Measurements from ENCODE around the gene TRIM72. TPM values are rescaled to one million over a fixed set of nuclear protein-coding genes. Genes with fewer than 3 reads are reported as not detected.

TRIM72 gene
- polyA plus RNA-seq, 1 donor (not counting 4 experiments of a cell fraction or from before 2014, with no cell fraction given) = not detected

DNA sequence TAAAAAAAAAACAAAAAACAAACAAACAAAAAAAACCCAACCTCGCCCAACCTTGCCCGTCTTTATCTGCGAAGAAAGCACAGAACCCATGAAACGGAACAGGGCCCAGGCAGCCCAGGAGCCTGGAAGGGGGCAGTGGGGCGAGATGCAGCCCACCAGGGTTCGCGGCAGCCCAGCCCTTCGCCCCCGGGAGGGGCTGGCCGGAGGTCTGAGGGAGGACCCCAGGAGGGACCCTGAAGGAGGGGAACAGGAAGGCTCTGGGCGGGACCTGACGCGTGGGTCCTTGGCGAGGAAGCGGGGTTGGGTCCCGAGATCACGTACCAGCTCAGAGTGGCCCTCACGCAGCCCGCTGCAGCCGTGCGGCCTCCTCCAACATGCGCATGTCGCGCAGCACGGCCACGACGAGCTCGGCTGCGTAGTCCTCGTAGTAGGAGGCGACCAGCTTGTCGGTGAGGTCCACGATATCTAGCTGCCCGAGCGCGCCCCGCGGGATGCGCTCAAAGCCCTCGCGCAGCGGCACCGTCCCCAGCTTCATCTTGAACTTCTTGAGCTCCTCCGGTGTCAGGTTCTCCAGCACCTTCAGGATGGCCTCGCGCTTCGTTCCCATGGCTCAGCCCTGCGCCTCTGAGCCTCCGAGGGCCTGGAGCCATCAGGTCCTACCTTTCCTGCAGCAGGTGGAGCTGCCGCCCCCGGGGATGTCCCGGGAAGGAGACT, 2.7 kb downstream of the TRIM72 start, which contains the start of gene PYDC1:
PYDC1 (minus strand) TSS at position 714 of the 714 bp plus-strand sequence; CDS start at position 607, 107 bp downstream.
- Histone ChIP-seq H2AFZ (ENCODE audit: control insufficient read depth, low read length) (peak within 1 kb of the TSS; percentile 46), H3K27ac (ENCODE audit: control insufficient read depth, insufficient read depth, low read length) (no peak within 1 kb of the TSS), H3K79me2 (ENCODE audit: control insufficient read depth, insufficient read depth, low read length) (no peaks in the 10 kb centered on the region), H3K9ac (ENCODE audit: control insufficient read depth, extremely low read depth, insufficient read depth, low read length) (no peak within 1 kb of the TSS), H3K36me3 (ENCODE audit: control insufficient read depth in 2 of 2, extremely low read depth in 1 of 2, insufficient read depth in 2 of 2, low read length in 2 of 2) (no peaks in the 10 kb centered on the region), H4K20me1 (ENCODE audit: control insufficient read depth, extremely low read depth, insufficient read depth, low read length) (no peaks in the 10 kb centered on the region), H3K27me3 (ENCODE audit: control insufficient read depth, extremely low read depth, insufficient read depth, low read length) (peaks cover 48% of the 10 kb centered on the region), H3K9me1 (ENCODE audit: control insufficient read depth, extremely low read depth, insufficient read depth, low read length) (no peaks in the 10 kb centered on the region), H3K4me1 (ENCODE audit: control insufficient read depth, extremely low read depth, insufficient read depth, low read length) (peaks cover 9% of the 10 kb centered on the region), H3K4me2 (ENCODE audit: control insufficient read depth, extremely low read depth, insufficient read depth, low read depth, low read length) (peak within 1 kb of the TSS; percentile 27), H3K9me3 (ENCODE audit: control insufficient read depth, low read depth, low read length) (no peaks in the 10 kb centered on the region), H3K4me3 (ENCODE audit: control insufficient read depth in 2 of 3, extremely low read depth in 1 of 3, insufficient read depth in 2 of 3, low read depth in 1 of 3, low read length in 3 of 3) (no peak within 1 kb of the TSS)
- DNase-seq (ENCODE audit: low read depth, low spot score) (no peak), FAIRE-seq (no peak)
- TF ChIP-seq, protein P1, sequence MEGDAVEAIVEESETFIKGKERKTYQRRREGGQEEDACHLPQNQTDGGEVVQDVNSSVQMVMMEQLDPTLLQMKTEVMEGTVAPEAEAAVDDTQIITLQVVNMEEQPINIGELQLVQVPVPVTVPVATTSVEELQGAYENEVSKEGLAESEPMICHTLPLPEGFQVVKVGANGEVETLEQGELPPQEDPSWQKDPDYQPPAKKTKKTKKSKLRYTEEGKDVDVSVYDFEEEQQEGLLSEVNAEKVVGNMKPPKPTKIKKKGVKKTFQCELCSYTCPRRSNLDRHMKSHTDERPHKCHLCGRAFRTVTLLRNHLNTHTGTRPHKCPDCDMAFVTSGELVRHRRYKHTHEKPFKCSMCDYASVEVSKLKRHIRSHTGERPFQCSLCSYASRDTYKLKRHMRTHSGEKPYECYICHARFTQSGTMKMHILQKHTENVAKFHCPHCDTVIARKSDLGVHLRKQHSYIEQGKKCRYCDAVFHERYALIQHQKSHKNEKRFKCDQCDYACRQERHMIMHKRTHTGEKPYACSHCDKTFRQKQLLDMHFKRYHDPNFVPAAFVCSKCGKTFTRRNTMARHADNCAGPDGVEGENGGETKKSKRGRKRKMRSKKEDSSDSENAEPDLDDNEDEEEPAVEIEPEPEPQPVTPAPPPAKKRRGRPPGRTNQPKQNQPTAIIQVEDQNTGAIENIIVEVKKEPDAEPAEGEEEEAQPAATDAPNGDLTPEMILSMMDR (optimal IDR thresholded peaks at IDR 0.05 in 1 of 3, IDR thresholded peaks at IDR 0.05 in 1 of 3, conservative IDR thresholded peaks at IDR 0.05 in 1 of 3; ENCODE audit: extremely low read depth in 1 of 3, insufficient read depth in 2 of 3, low read length in 3 of 3) = no peak
- TF ChIP-seq EZH2 (IDR thresholded peaks at IDR 0.05; ENCODE audit: low read length) = peak; percentile 84
- dilution Hi-C loops (cut with MboI; ENCODE audit: extremely low pct_ligation_motif_present, low sequenced_read_pairs) = no loop called here

DNA sequence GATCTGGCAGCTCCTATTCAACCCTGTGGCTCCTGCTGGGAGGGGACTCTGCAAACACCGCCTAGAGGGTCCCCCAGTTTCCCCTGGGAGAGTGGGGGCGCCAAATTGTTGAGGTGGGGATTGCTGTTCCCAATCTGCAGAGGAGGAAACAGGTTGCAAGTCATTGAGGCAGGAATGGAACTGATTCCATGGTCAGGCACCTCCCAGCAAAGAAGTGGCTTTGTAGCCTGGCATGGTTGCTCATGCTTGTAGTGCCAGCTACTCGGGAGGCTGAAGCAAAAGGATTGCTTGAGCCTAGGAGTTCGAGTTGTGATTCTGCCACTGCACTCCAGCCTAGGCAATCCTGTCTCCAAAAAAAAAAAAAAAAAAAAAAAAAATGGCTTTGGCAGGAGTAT, 3.2 kb downstream of the TRIM72 start:
- Histone ChIP-seq H3K9me3 (ENCODE audit: control insufficient read depth, low read depth, low read length) (no peaks in the 10 kb centered on the region), H4K20me1 (ENCODE audit: control insufficient read depth, extremely low read depth, insufficient read depth, low read length) (no peaks in the 10 kb centered on the region), H3K4me1 (ENCODE audit: control insufficient read depth, extremely low read depth, insufficient read depth, low read length) (peaks cover 9% of the 10 kb centered on the region), H2AFZ (ENCODE audit: control insufficient read depth, low read length) (no peak overlapping the region), H3K27me3 (ENCODE audit: control insufficient read depth, extremely low read depth, insufficient read depth, low read length) (peaks cover 46% of the 10 kb centered on the region), H3K4me3 (ENCODE audit: control insufficient read depth in 2 of 3, extremely low read depth in 1 of 3, insufficient read depth in 2 of 3, low read depth in 1 of 3, low read length in 3 of 3) (no peak overlapping the region), H3K27ac (ENCODE audit: control insufficient read depth, insufficient read depth, low read length) (no peak overlapping the region), H3K4me2 (ENCODE audit: control insufficient read depth, extremely low read depth, insufficient read depth, low read depth, low read length) (no peak overlapping the region), H3K9me1 (ENCODE audit: control insufficient read depth, extremely low read depth, insufficient read depth, low read length) (no peaks in the 10 kb centered on the region), H3K9ac (ENCODE audit: control insufficient read depth, extremely low read depth, insufficient read depth, low read length) (no peak overlapping the region), H3K79me2 (ENCODE audit: control insufficient read depth, insufficient read depth, low read length) (no peaks in the 10 kb centered on the region), H3K36me3 (ENCODE audit: control insufficient read depth in 2 of 2, extremely low read depth in 1 of 2, insufficient read depth in 2 of 2, low read length in 2 of 2) (no peaks in the 10 kb centered on the region)
- DNase-seq (ENCODE audit: low read depth, low spot score) (no peak), FAIRE-seq (no peak)
- TF ChIP-seq EZH2 (IDR thresholded peaks at IDR 0.05; ENCODE audit: low read length) = no peak
- TF ChIP-seq, protein P1 (optimal IDR thresholded peaks at IDR 0.05 in 1 of 3, IDR thresholded peaks at IDR 0.05 in 1 of 3, conservative IDR thresholded peaks at IDR 0.05 in 1 of 3; ENCODE audit: extremely low read depth in 1 of 3, insufficient read depth in 2 of 3, low read length in 3 of 3) = no peak
- dilution Hi-C loops (cut with MboI; ENCODE audit: extremely low pct_ligation_motif_present, low sequenced_read_pairs) = no loop called here
